Ovary (tissue), 9 donors: ENCODE data around the gene PLTP. TPM values are rescaled to one million over a fixed set of nuclear protein-coding genes. Genes with fewer than 3 reads are reported as not detected.

Experiments used
- DNase-seq, 5 donors: peaks; one replicate each; pipeline ENCODE4 v3.0.0-alpha.2; 2019 to 2020
- H3K27ac ChIP-seq, 2 donors: fragments of 200-600 bp; one replicate each; pipeline versions ENCODE4 v1.5.1 to v1.8.0; 2019 to 2022
- H3K27me3 ChIP-seq: fragments of 200-600 bp; one replicate; pipeline ENCODE4 v1.8.0; 2022
- H3K36me3 ChIP-seq: fragments of 200-600 bp; sonication (generic); one replicate; pipeline ENCODE4 v1.5.1; 2019
- H3K4me1 ChIP-seq: one replicate; pipeline ENCODE4 v1.8.1; 2013; ENCODE audit warnings: mild to moderate bottlenecking, moderate library complexity; ENCODE audit not compliant: insufficient read depth
- H3K4me3 ChIP-seq: fragments of 200-600 bp; sonication (generic); one replicate; pipeline ENCODE4 v1.5.1; 2017
- H3K9me3 ChIP-seq, 2 donors: fragments of 200-600 bp in 1 of 2; sonication (generic) in 1 of 2; one replicate each; pipeline versions ENCODE4 v1.5.1 to v1.8.1; 2013 to 2019; ENCODE audit warnings: mild to moderate bottlenecking in 1 of 2, moderate library complexity in 1 of 2
- CTCF ChIP-seq, 3 donors: fragments of 450-650 bp in 2 of 3; fragments of 200-600 bp in 1 of 3; IDR thresholded peaks; one replicate each; pipeline versions ENCODE4 v1.5.1 to v1.8.0; 2016 to 2022; ENCODE audit warnings: antibody characterized with exemption in 3 of 3, mild to moderate bottlenecking in 1 of 3
- EP300 ChIP-seq: sonication (generic); formaldehyde crosslinking; IDR thresholded peaks from one replicate; pipeline ENCODE4 v1.6.1; 2017; ENCODE audit warnings: antibody characterized with exemption
- POLR2A ChIP-seq: fragments of 450-650 bp; IDR thresholded peaks from one replicate; pipeline ENCODE4 v1.6.1; 2017; ENCODE audit warnings: antibody characterized with exemption, mild to moderate bottlenecking, moderate library complexity
- WGBS, 3 donors: extraction: QIAGEN DNeasy Blood & Tissue Kit in 1 of 3; methylation state at CpG; one replicate each; pipeline versions ENCODE4 v1.1.5 to v1.1.7; 2013 to 2017; 5-methylcytosine and 5-hydroxymethylcytosine counted together
- intact Hi-C, 4 donors: fragments of 100-400 bp; cut with DNase I; formaldehyde crosslinking; loops; one replicate each; pipeline versions ENCODE4 v1.11.0 to v1.15.1; 2022 to 2023
- polyA plus RNA-seq, 2 donors: library from polyadenylated mRNA; stranded (reverse); fragments of 200-250 nt in 1 of 2; fragments of 350-450 nt in 1 of 2; fragmentation: Illumina TruSeq in 1 of 2; extraction: RNeasy Lipid Tissue Mini Kit (QIAGEN cat#74804) in 1 of 2; gene quantifications; one replicate each; pipeline ENCODE4 v1.2.3, GENCODE V29; 2013 to 2014
- total RNA-seq, 7 donors: library from RNA; depleted of rRNA in 2 of 7; stranded (reverse); fragments of >200 nt in 2 of 7; fragmentation: NEBNext Ultra II Directional in 3 of 7; extraction: Animal tissue kit (Norgen Biotek cat#: 25700) in 3 of 7; gene quantifications; one replicate each; pipeline versions ENCODE4 v1.1.0 to v1.2.4, GENCODE V29; 2016 to 2023
- donor health status: DM: no; HTN: no; CAD: no; lungs with moderate emphysema.
- donor health status: DM: no; HTN: no; CAD: no.
- donor health status: Bipolar disorder and iron deficiency.
- donor health status: DM: yes; HTN: yes; CAD: no.
- donor health status: DM: no; HTN: no; CAD: no.
- donor health status: DM: yes; HTN: yes; CAD: no.

PLTP gene
- total and polyA plus RNA-seq, 9 donors: 83.5 to 266 (median 138) TPM

- Histone ChIP-seq H3K36me3 (no peaks in the 10 kb centered on the region), H3K27me3 (no peaks in the 10 kb centered on the region), H3K27ac (peak overlapping the region; percentile 72 to 97), H3K4me1 (peaks cover 9% of the 10 kb centered on the region), H3K9me3 (no peaks in the 10 kb centered on the region), H3K4me3 (peak overlapping the region; percentile 53)
- intact Hi-C loops: loop anchor here (5.0 to 10.0 kb wide), 8 partner anchors 40 to 200 kb away; partner anchors contain the start of genes DNTTIP1 (in 1 of the 4), PCIF1 (in 1 of the 4), WFDC3 (in 1 of the 4) and ZNF335 (in 1 of the 4)
- TF ChIP-seq CTCF (IDR thresholded peaks at IDR 0.05) (no peak), EP300 (no peak), POLR2A (no peak)
- no peak for DNase-seq
- WGBS, 3 donors: 66 to 80% (median 68%) methylated on average over 9 of the region's 9 CpGs
These were observed 19.7 kb downstream of the PLTP start for GRCh38 chr20:45892049-45892825.

- peak within 1 kb of the TSS; percentile 53 for H3K4me3 ChIP-seq
- H3K9me3 ChIP-seq: no peaks in the 10 kb centered on the region
- 0 to 1% (median 1%) methylated on average over 65 to 78 of the region's 78 CpGs for WGBS, 3 donors
- H3K36me3 ChIP-seq: no peaks in the 10 kb centered on the region
- peaks cover 9% of the 10 kb centered on the region for H3K4me1 ChIP-seq
- no peaks in the 10 kb centered on the region for H3K27me3 ChIP-seq
- H3K27ac ChIP-seq: peak within 1 kb of the TSS; percentile 72 to 97
- intact Hi-C loops: loop anchor here (2.0 to 10.0 kb wide), 9 partner anchors 41 to 201 kb away; partner anchors contain the start of genes PCIF1 (in 2 of the 4), DNTTIP1 (in 1 of the 4), WFDC3 (in 1 of the 4) and ZNF335 (in 1 of the 4)
- DNase-seq: peak; percentile 95 to 97 (median 96)
- TF ChIP-seq CTCF (IDR thresholded peaks at IDR 0.05) (peak in 1 of 3 donors; percentile 21), POLR2A (peak; percentile 73), EP300 (peak; percentile 81)
These were observed 20.7 kb downstream of the PLTP start, which contains the start of the genes CTSA and NEURL2 for GRCh38 chr20:45890985-45891983. TSS of gene CTSA (plus strand) at chr20:45891335. CDS start at chr20:45891569, 234 bp downstream. TSS of gene NEURL2 (minus strand) at chr20:45891208. CDS start at chr20:45890991, 217 bp downstream.

- Histone ChIP-seq H3K36me3 (no peaks in the 10 kb centered on the region), H3K9me3 (no peaks in the 10 kb centered on the region), H3K27ac (peak overlapping the region; percentile 72 to 97), H3K27me3 (no peaks in the 10 kb centered on the region), H3K4me1 (peaks cover 9% of the 10 kb centered on the region), H3K4me3 (peak overlapping the region; percentile 53)
- peak; percentile 43 for TF ChIP-seq POLR2A
- TF ChIP-seq CTCF (IDR thresholded peaks at IDR 0.05): peak; percentile 61 to 75 (median 71)
- no peak for TF ChIP-seq EP300
- intact Hi-C loops: loop anchor here (2.0 to 10.0 kb wide), 9 partner anchors 42 to 202 kb away; partner anchors contain the start of genes PCIF1 (in 2 of the 4), DNTTIP1 (in 1 of the 4), WFDC3 (in 1 of the 4) and ZNF335 (in 1 of the 4)
- peak; percentile 88 to 91 (median 89) for DNase-seq
- WGBS, 3 donors: 0 to 2% (median 0%) methylated on average over 46 to 79 of the region's 79 CpGs
These were observed 21.6 kb downstream of the PLTP start for GRCh38 chr20:45890077-45890984.
